ENCODE data around the gene RAB11B.
"Not testable (repeated sequence)": the region's sequence is repeated elsewhere in the genome, so short reads cannot be mapped to it uniquely, and the experiment has no call there.

- TF ChIP-seq EZH2 (IDR thresholded peaks at IDR 0.05; ENCODE audit: low read length, unreplicated experiment); CTCF (conservative IDR thresholded peaks at IDR 0.05; ENCODE audit: low read depth, low read length); EZH2phosphoT487 (IDR thresholded peaks at IDR 0.05; ENCODE audit: borderline replicate concordance, low read length): not testable (repeated sequence)
Measured at GRCh38 chr19:8386419-8386818, 3.7 kb upstream of the RAB11B start.

Data from PC-3 (cell line).